Measurements from ENCODE around the gene CARMIL1. TPM values are rescaled to one million over a fixed set of nuclear protein-coding genes. Genes with fewer than 3 reads are reported as not detected.

The CARMIL1 gene
- total and polyA plus RNA-seq, 4 experiments from 2014 or later: 0.08 to 3.5 (median 2.4) TPM

GRCh38 chr6:25342802-25343201 lies 63.6 kb downstream of the CARMIL1 start:
- H3K36me3 Mint-ChIP-seq: no peaks in the 10 kb centered on the region
- intact Hi-C loops (cut with micrococcal nuclease): loop anchor here (5.0 kb wide), 1 partner anchor 149 kb away; no protein-coding TSS in a partner anchor
- H3K27ac Mint-ChIP-seq: no peak overlapping the region

DNA sequence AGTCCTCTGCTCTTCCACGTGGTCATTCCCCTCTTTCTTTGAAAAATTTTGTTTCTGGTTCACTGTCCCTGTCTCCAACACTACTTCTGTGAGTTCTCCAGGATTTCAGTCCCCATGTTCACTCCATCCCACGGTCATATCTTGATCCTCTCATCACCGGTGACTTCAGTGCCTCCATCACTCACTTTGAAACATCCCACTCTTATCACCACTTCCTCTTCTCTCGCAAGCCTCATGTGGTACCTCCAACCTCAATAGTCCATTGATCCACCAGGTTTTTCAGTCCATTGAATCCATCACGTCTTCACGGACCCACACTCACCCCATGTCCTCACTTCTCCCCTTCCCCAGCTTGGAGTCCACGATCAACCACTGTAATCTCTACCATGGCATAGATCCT lies 64.8 kb downstream of the CARMIL1 start:
- intact Hi-C loops (cut with micrococcal nuclease): loop anchor here (5.0 kb wide), 1 partner anchor 148 kb away; no protein-coding TSS in a partner anchor
- no peak overlapping the region for H3K27ac Mint-ChIP-seq

More at GRCh38 chr6:25342802-25343201, 63.6 kb downstream of the CARMIL1 start:
- H3K4me1 Mint-ChIP-seq: peaks cover 0 to 17% (median 4%) of the 10 kb centered on the region in 4 donors
- ChIA-PET POLR2A (ENCODE audit: partially characterized antibody) (no interaction called here), CTCF (ENCODE audit: partially characterized antibody) (interaction anchor here (1.5 to 2.9 kb wide), 2 partner anchors 146 to 148 kb away, joined by 5 to 26 read pairs; no protein-coding TSS in a partner anchor)
- Histone ChIP-seq H3K4me3 (ENCODE audit: low read length in 2 of 2) (no peak overlapping the region), H3K9me3 (ENCODE audit: control insufficient read depth in 1 of 2, low read length in 2 of 2) (no peaks in the 10 kb centered on the region), H3K27ac (ENCODE audit: low read depth, low read length) (no peak overlapping the region), H3K27me3 (ENCODE audit: insufficient read depth, low read length) (no peaks in the 10 kb centered on the region), H3K4me1 (ENCODE audit: insufficient read depth, low read length) (no peaks in the 10 kb centered on the region), H3K36me3 (ENCODE audit: insufficient read depth, low read length) (no peaks in the 10 kb centered on the region)
- peaks cover 0 to 5% of the 10 kb centered on the region in 2 donors for H3K27me3 Mint-ChIP-seq
- H3K4me3 Mint-ChIP-seq: no peak overlapping the region
- DNase-seq: no peak
- no peaks in the 10 kb centered on the region for H3K9me3 Mint-ChIP-seq

DNA sequence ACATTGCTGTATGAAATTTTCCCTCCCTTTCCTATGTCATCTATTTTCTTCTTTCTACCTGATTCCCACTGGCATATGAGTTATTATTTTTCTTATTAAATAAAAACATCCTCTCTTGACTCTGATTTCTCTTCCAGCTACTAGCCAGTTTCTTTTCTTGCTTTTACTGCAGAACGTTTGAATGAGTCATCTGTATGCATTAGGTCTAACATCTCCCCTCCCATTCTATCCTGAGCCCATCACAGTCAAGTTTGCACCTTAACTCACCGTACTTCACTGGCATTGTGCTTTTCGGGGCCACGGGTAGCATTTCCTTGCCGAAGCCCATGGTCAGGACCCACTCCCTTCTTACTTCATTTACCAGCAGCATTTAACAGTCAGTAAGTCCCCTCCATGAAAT lies 65.7 kb downstream of the CARMIL1 start:
- Mint-ChIP-seq H3K4me1 (peaks cover 0 to 17% (median 4%) of the 10 kb centered on the region in 4 donors), H3K27me3 (peaks cover 0 to 3% of the 10 kb centered on the region in 2 donors), H3K36me3 (no peaks in the 10 kb centered on the region), H3K27ac (no peak overlapping the region), H3K9me3 (no peaks in the 10 kb centered on the region), H3K4me3 (no peak overlapping the region)
- POLR2A ChIA-PET (ENCODE audit: partially characterized antibody): no interaction called here
- DNase-seq: no peak
- intact Hi-C loops (cut with micrococcal nuclease): loop anchor here (5.0 kb wide), 1 partner anchor 147 kb away; no protein-coding TSS in a partner anchor
- no peaks in the 10 kb centered on the region for H3K4me1 ChIP-seq (ENCODE audit: insufficient read depth, low read length)
- H3K27ac ChIP-seq (ENCODE audit: low read depth, low read length): no peak overlapping the region
- CTCF ChIA-PET (ENCODE audit: partially characterized antibody): no interaction called here
- no peak overlapping the region for H3K4me3 ChIP-seq (ENCODE audit: low read length in 2 of 2)
- H3K27me3 ChIP-seq (ENCODE audit: insufficient read depth, low read length): no peaks in the 10 kb centered on the region
- H3K9me3 ChIP-seq (ENCODE audit: control insufficient read depth in 1 of 2, low read length in 2 of 2): no peaks in the 10 kb centered on the region
- no peaks in the 10 kb centered on the region for H3K36me3 ChIP-seq (ENCODE audit: insufficient read depth, low read length)

More for the DNA sequence above, 64.8 kb downstream of the CARMIL1 start:
- Histone ChIP-seq H3K4me3 (ENCODE audit: low read length in 2 of 2) (no peak overlapping the region), H3K27me3 (ENCODE audit: insufficient read depth, low read length) (no peaks in the 10 kb centered on the region), H3K36me3 (ENCODE audit: insufficient read depth, low read length) (no peaks in the 10 kb centered on the region), H3K4me1 (ENCODE audit: insufficient read depth, low read length) (no peaks in the 10 kb centered on the region), H3K27ac (ENCODE audit: low read depth, low read length) (no peak overlapping the region), H3K9me3 (ENCODE audit: control insufficient read depth in 1 of 2, low read length in 2 of 2) (no peaks in the 10 kb centered on the region)
- ChIA-PET POLR2A (ENCODE audit: partially characterized antibody) (no interaction called here), CTCF (ENCODE audit: partially characterized antibody) (no interaction called here)
- H3K36me3 Mint-ChIP-seq: no peaks in the 10 kb centered on the region
- peaks cover 0 to 17% (median 4%) of the 10 kb centered on the region in 4 donors for H3K4me1 Mint-ChIP-seq
- no peak overlapping the region for H3K4me3 Mint-ChIP-seq
- no peaks in the 10 kb centered on the region for H3K9me3 Mint-ChIP-seq
- peaks cover 0 to 5% of the 10 kb centered on the region in 2 donors for H3K27me3 Mint-ChIP-seq
- DNase-seq: no peak

GRCh38 chr6:25346064-25346463 lies 66.9 kb downstream of the CARMIL1 start:
- no peak overlapping the region for H3K27ac ChIP-seq (ENCODE audit: low read depth, low read length)
- Mint-ChIP-seq H3K27me3 (peaks cover 0 to under 1% of the 10 kb centered on the region in 2 donors), H3K4me1 (peaks cover 0 to 17% (median 2%) of the 10 kb centered on the region in 4 donors), H3K27ac (no peak overlapping the region), H3K9me3 (no peaks in the 10 kb centered on the region), H3K36me3 (no peaks in the 10 kb centered on the region), H3K4me3 (no peak overlapping the region)
- CTCF ChIA-PET (ENCODE audit: partially characterized antibody): interaction anchor here (1.0 kb wide), 1 partner anchor 144 kb away, joined by 4 read pairs; no protein-coding TSS in a partner anchor
- POLR2A ChIA-PET (ENCODE audit: partially characterized antibody): no interaction called here
- intact Hi-C loops (cut with micrococcal nuclease): no loop called here
- DNase-seq: no peak
- no peaks in the 10 kb centered on the region for H3K27me3 ChIP-seq (ENCODE audit: insufficient read depth, low read length)
- no peaks in the 10 kb centered on the region for H3K9me3 ChIP-seq (ENCODE audit: control insufficient read depth in 1 of 2, low read length in 2 of 2)
- no peaks in the 10 kb centered on the region for H3K4me1 ChIP-seq (ENCODE audit: insufficient read depth, low read length)
- no peaks in the 10 kb centered on the region for H3K36me3 ChIP-seq (ENCODE audit: insufficient read depth, low read length)
- H3K4me3 ChIP-seq (ENCODE audit: low read length in 2 of 2): no peak overlapping the region

DNA sequence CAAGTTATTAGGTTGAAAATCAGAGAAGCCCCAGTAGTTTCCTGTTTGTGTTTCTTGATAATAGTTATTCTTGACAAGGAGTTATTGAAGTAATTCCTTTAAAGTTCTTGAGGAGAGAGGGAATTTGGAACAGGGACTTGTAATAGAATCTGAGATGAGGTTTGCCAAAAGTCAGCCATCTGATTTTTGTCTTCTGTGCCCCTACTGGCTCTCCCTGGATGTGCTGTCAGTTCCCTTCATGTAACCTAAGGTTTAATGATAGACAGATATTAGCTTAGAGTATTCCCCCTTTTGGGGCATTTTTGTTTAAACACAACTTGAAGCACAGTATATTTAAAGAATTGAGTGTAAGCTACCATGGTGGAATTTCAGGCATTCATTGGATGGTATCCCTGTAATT lies 71.4 kb downstream of the CARMIL1 start:
- Mint-ChIP-seq H3K27ac (no peak overlapping the region), H3K4me3 (no peak overlapping the region), H3K27me3 (no peaks in the 10 kb centered on the region), H3K36me3 (no peaks in the 10 kb centered on the region), H3K4me1 (peaks cover 0 to 23% (median 4%) of the 10 kb centered on the region in 4 donors), H3K9me3 (no peaks in the 10 kb centered on the region)
- no peak overlapping the region for H3K27ac ChIP-seq (ENCODE audit: low read depth, low read length)
- H3K36me3 ChIP-seq (ENCODE audit: insufficient read depth, low read length): no peaks in the 10 kb centered on the region
- H3K9me3 ChIP-seq (ENCODE audit: control insufficient read depth in 1 of 2, low read length in 2 of 2): no peaks in the 10 kb centered on the region
- POLR2A ChIA-PET (ENCODE audit: partially characterized antibody): no interaction called here
- intact Hi-C loops (cut with micrococcal nuclease): no loop called here
- no peaks in the 10 kb centered on the region for H3K4me1 ChIP-seq (ENCODE audit: insufficient read depth, low read length)
- no peak for DNase-seq
- CTCF ChIA-PET (ENCODE audit: partially characterized antibody): no interaction called here
- H3K27me3 ChIP-seq (ENCODE audit: insufficient read depth, low read length): no peaks in the 10 kb centered on the region
- H3K4me3 ChIP-seq (ENCODE audit: low read length in 2 of 2): no peak overlapping the region

DNA sequence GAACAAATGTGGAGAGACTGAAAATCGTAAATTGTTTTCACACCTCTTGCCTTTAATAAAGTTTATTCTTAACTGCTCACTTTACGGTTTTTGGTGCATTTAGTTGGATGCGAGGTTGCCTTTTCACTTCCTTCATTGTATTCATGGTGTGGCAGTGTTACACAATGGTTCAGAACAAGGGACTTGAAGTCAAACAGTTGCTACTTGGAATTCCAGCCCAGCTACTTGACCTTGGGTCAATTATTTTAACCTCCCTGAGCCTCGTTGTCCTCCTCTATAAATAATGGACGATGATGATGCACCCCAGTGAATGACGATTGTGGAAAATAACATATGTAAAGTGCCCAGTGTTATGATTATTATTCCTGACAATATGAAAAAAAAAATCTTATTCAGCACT lies 72.3 kb downstream of the CARMIL1 start:
- Histone ChIP-seq H3K4me1 (ENCODE audit: insufficient read depth, low read length) (no peaks in the 10 kb centered on the region), H3K27me3 (ENCODE audit: insufficient read depth, low read length) (no peaks in the 10 kb centered on the region), H3K27ac (ENCODE audit: low read depth, low read length) (no peak overlapping the region), H3K9me3 (ENCODE audit: control insufficient read depth in 1 of 2, low read length in 2 of 2) (no peaks in the 10 kb centered on the region), H3K36me3 (ENCODE audit: insufficient read depth, low read length) (no peaks in the 10 kb centered on the region), H3K4me3 (ENCODE audit: low read length in 2 of 2) (no peak overlapping the region)
- Mint-ChIP-seq H3K4me1 (peaks cover 0 to 24% (median 4%) of the 10 kb centered on the region in 4 donors), H3K27me3 (peaks cover 0 to under 1% of the 10 kb centered on the region in 2 donors), H3K36me3 (no peaks in the 10 kb centered on the region), H3K4me3 (no peak overlapping the region), H3K9me3 (no peaks in the 10 kb centered on the region), H3K27ac (no peak overlapping the region)
- intact Hi-C loops (cut with micrococcal nuclease): no loop called here
- no peak for DNase-seq
- ChIA-PET POLR2A (ENCODE audit: partially characterized antibody) (no interaction called here), CTCF (ENCODE audit: partially characterized antibody) (no interaction called here)

- H3K36me3 ChIP-seq (ENCODE audit: insufficient read depth, low read length): no peaks in the 10 kb centered on the region
- Mint-ChIP-seq H3K4me3 (peak overlapping the region in 2 of 8 donors; percentile 1 to 16), H3K27me3 (peaks cover 0 to 4% of the 10 kb centered on the region in 2 donors), H3K4me1 (peaks cover 0 to 28% (median 5%) of the 10 kb centered on the region in 4 donors), H3K27ac (no peak overlapping the region), H3K36me3 (no peaks in the 10 kb centered on the region), H3K9me3 (no peaks in the 10 kb centered on the region)
- H3K4me1 ChIP-seq (ENCODE audit: insufficient read depth, low read length): no peaks in the 10 kb centered on the region
- H3K27me3 ChIP-seq (ENCODE audit: insufficient read depth, low read length): no peaks in the 10 kb centered on the region
- H3K9me3 ChIP-seq (ENCODE audit: control insufficient read depth in 1 of 2, low read length in 2 of 2): no peaks in the 10 kb centered on the region
- DNase-seq: no peak
- no peak overlapping the region for H3K27ac ChIP-seq (ENCODE audit: low read depth, low read length)
- no peak overlapping the region for H3K4me3 ChIP-seq (ENCODE audit: low read length in 2 of 2)
- CTCF ChIA-PET (ENCODE audit: partially characterized antibody): interaction anchor here (0.7 to 1.6 kb wide), 4 partner anchors 10 to 204 kb away, joined by 3 to 4 read pairs (median 3); no protein-coding TSS in a partner anchor
- POLR2A ChIA-PET (ENCODE audit: partially characterized antibody): interaction anchor here (2.1 kb wide), 1 partner anchor 15 kb away, joined by 8 read pairs; no protein-coding TSS in a partner anchor
- intact Hi-C loops (cut with micrococcal nuclease): no loop called here
Observed at GRCh38 chr6:25352285-25352684, 73.1 kb downstream of the CARMIL1 start.
